AG08396 (cell line): ENCODE measurements around the gene TIMP1.
"Not testable (repeated sequence)": the region's sequence is repeated elsewhere in the genome, so short reads cannot be mapped to it uniquely, and the experiment has no call there.

Experiments used
- DNase-seq: peaks from one replicate; pipeline ENCODE4 v3.0.0; 2012; ENCODE audit warnings: low spot score, mixed read lengths

The TIMP1 gene

DNA sequence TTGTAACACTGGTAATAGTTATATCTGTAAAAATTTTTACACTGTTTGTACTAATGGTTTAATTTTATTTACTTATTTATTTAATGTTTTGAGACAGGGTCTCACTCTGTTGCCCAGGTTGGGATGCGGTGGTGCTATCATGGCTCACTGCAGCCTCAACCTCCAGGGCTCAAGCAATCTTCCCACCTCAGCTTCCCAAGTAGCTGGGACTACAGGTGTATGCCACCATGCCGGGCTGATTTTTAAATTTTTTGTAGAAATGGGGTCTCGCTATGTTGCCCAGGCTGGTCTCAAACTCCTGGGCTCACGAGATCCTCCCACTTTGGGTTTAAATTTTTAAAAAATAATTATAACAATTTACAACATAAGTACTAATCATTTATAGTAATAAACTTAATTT, 20.9 kb downstream of the TIMP1 start:
- DNase-seq, result not testable (repeated sequence)

DNA sequence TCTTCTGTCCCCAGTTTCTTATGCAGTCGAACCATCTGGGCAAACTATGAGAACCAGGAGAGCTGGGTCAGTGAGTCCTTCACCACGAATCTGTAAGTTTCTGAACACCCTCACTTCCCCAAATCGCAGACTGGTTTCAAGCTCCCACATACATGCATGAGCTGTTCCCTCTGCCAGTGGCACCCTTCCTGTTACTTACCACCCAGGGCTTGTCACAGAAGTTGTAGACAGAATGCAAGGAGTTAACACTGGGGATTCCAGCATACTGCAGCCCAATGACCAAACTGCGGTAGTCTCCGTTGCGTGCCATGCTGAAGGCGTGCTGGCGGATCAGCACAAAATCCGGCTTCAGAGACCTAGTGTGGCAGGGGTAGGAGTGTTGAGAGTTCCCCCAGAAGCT, 22.8 kb downstream of the TIMP1 start:
- DNase-seq, result peak; percentile 1

GRCh38 chrX:47607091-47607490, 24.9 kb downstream of the TIMP1 start:
- no peak for DNase-seq

- peak; percentile 2 for DNase-seq
Measured at GRCh38 chrX:47608130-47608810, 26.0 kb downstream of the TIMP1 start.

- no peak for DNase-seq
Measured at GRCh38 chrX:47610511-47610910, 28.3 kb downstream of the TIMP1 start.

DNA sequence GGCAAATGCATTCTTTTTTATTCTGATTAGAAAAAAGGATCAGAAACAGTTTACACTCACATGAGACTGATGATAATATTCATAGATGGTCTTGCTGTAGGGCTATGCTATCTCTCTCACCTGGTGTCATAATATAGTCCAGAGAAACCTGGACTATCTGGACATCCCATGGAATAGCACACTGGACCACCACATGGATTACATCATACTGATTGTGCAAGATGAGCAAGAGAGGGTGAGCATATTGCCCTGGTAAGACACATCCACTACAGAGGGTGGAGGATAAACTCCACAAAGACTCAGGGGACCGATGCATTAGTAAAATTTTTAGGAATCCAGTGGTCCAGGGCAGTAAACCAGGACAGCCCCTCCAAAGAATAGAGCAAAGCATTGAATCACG, 29.3 kb downstream of the TIMP1 start:
- DNase-seq, result no peak

GRCh38 chrX:47611926-47612325, 29.7 kb downstream of the TIMP1 start:
- no peak for DNase-seq

DNA sequence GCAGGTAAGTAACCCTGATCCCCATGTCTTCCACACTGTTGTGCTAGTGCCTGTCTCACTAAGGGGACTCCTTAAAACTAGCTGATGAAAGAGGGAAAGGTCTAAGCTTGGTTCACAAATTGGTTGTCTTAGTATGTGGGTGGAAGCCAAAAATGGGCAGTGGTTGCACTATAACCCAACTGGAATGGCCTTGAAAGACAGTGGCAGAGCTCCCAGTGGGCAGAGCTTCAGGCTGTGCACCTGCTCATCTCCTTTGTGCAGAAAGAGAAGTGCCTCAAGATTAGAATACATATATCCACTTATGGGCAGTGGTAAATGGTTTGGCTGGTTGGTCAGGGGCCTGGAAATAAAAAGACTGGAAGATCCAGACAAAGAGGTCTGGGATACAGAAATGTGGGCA, 30.2 kb downstream of the TIMP1 start:
- DNase-seq, result no peak

DNA sequence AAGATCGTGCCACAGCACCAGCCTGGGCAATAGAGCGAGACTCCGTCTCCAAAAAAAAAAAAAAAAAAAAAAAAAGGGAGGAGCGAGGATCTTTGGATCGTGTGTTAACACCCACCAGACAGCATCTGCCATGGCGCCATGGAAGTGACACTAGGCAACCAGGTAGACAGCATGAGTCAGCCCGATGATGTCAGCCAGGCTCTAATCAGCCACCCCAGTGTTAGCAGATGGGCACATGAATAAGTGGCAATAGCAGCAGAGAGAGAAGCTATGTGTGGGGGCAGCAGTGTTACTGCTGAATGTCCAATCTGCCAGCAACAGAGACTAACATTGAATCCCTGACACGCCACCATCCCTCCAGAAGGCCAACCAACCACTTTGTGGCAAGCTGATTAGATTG, 30.8 kb downstream of the TIMP1 start:
- no peak for DNase-seq

DNA sequence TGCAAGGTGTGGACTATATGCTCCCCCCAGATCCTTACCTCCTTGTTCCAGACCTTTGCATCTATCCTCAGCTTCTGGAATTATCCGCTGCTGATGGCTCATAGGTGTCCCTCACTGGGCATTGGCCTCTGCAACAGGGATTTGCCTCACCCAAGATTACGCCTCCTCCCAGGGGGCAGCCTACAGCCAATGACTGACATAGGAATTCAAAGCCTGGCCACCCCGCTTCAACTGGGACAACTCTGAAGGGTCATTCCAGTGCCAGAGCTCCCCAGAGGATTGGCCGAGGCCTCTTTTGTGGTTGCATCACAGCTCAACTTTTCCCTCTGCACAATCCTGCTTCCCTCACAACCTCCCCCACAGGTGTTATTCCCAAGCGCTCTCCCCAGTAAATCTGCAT, 32.4 kb downstream of the TIMP1 start:
- no peak for DNase-seq

DNA sequence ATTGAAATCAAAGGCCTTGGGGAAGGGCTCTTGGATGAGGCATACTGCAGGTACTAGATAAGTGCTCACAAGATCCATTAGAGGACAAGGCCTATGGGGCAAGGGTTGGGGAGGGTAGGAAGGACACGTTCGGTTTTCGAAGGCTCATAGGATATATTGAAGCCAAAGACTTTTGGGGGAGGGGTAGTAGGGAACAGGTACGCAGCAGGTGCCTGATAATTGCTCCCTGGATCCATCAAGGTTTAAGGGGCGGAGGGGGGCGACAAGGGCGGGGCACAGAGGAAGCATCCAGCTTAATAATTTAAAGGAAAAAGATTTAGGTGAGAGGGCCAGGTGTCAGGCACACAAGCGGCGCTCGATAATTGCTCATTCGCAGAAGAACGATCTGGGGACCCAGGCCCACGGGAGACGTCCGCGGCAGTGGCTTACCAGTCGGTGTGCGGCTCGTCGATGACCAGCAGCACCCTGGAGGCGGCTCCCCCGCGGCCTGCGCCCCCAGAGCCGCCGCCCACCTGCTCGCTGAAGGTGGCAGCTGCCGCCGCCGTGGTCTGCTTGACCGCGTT, 36.8 kb downstream of the TIMP1 start:
- no peak for DNase-seq

DNA sequence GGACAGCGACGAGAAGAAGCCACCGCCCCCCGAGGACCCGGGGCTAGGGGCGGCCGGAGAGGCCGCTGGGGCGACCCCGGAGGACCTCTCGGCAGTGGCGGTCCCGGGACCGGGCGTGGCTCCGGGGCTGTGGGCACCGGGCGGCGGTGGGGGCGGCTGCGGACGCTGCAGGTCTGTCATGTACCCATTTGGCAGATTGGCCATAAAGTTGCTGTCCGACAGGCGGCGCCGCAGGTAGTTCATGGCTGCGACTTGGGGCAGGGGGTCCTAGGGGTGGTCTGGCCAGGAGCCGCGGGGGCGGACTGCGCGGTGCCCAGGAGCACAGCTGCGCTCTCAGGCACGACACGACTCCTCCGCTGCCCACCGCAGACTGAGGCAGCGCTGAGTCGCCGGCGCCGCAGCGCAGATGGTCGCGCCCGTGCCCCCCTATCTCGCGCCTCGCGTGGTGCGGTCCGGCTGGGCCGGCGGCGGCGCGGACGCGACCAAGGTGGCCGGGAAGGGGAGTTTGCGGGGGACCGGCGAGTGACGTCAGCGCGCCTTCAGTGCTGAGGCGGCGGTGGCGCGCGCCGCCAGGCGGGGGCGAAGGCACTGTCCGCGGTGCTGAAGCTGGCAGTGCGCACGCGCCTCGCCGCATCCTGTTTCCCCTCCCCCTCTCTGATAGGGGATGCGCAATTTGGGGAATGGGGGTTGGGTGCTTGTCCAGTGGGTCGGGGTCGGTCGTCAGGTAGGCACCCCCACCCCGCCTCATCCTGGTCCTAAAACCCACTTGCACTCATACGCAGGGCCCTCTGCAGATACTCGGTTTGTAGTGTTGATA, 37.5 kb downstream of the TIMP1 start, which contains the start of gene SYN1:
TSS of gene SYN1 (minus strand) at position 372 of the 817 bp plus-strand sequence. CDS start at position 243, 129 bp downstream.
- DNase-seq, result peak; percentile 95

DNA sequence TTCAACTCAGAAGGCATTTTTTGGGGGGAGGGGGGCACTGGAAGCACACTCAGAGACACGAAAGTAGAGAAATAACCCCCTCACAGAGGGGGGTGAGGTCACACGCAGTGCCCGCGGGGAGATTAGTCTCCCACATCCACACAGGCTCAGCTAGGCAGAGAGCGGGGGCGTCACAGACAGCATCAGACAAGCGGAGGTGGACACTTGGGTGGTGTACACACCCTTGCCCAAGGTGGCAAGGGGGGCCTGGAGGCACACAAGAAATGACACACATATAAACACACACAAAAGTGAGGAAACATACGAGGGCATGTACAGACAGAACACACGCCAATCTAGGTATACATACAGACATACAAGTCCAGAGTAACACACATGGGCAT, 38.1 kb downstream of the TIMP1 start:
- no peak for DNase-seq

DNA sequence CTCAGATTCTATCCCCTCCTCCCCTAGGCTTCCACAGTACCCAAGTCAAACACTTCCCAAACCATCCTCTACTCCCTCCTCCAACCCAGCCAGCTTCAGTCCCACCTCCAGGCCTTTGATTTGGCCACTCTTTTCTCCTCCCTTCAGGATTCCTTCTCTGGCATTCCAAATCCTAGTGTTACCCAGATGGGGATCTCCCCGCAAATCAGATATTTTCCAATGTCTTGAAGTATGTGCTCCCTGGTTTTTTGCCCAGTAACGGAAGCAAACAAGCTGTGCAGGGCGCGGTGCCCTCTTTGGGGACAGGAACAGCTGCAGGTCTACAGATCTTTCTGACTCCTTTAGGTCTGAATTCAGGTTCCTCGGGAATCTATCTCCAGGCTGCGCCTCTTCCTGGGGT, 39.6 kb downstream of the TIMP1 start:
- DNase-seq, result no peak

GRCh38 chrX:47623540-47624027, 41.3 kb downstream of the TIMP1 start:
- DNase-seq, result peak; percentile 89

DNA sequence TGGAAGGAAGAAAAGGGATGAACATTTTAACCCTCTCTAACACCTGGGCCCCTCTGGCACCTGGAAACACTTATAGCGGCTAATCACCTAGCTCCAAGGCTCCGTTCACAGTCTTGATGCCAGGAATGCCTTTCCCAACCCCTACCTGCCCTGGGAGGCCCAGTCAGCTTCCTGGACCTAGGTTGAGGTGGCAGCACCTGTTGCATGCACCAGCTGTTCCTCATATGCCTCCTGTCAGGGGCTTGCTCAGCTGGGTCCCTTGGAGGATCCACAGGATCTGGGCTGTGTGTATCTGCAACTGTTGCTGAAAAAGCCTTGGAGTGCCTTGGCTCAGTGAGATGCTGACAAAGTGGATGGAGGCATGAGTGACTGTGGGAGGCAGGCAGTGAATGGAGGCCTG, 43.1 kb downstream of the TIMP1 start:
- DNase-seq, result no peak

DNA sequence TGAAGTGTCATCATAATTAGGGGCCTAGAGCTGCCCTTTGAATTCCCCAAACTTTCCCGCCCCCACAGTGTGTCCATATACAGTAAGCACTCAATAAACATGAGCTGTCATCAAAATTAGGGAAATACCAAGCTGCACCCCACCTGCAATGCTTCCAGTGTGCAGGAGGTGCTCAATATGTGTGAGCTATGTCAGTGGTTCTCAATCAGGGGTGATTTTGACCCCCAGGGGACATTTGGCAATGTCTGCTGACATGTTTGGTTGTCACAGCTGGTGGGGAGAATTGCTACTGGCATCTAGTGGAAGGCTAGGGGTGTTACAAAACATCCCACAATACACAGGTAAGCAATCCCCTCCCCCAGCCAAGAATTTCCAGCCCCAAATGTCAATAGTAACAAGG, 46.7 kb downstream of the TIMP1 start:
- DNase-seq, result no peak

GRCh38 chrX:47629419-47630200, 47.4 kb downstream of the TIMP1 start, which contains the start of gene CFP:
Gene CFP, minus strand, starts transcription at chrX:47629930. Its CDS starts 86 bp downstream, at chrX:47629844.
- no peak for DNase-seq

- DNase-seq, result no peak
Measured at GRCh38 chrX:47631676-47632075, 49.4 kb downstream of the TIMP1 start.

DNA sequence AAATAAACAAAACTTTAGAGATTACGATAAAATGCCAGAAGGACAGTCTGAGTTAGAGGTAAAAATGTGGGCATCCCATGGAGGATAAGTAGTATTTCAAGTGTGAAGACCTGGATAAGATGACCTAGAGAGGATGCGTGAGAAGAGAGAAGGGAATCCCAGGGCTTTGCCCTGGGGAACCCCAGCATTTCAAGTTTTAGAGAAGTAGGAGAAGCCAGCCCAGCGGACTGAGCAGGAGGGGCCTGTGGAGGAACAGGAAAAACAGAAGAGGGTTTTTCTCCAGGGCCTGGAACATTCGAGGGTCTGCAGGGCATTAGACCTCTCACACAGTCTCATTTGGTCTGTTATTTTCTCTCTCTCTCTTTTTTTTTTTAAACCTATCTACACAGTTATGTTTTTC, 50.4 kb downstream of the TIMP1 start:
- no peak for DNase-seq

DNA sequence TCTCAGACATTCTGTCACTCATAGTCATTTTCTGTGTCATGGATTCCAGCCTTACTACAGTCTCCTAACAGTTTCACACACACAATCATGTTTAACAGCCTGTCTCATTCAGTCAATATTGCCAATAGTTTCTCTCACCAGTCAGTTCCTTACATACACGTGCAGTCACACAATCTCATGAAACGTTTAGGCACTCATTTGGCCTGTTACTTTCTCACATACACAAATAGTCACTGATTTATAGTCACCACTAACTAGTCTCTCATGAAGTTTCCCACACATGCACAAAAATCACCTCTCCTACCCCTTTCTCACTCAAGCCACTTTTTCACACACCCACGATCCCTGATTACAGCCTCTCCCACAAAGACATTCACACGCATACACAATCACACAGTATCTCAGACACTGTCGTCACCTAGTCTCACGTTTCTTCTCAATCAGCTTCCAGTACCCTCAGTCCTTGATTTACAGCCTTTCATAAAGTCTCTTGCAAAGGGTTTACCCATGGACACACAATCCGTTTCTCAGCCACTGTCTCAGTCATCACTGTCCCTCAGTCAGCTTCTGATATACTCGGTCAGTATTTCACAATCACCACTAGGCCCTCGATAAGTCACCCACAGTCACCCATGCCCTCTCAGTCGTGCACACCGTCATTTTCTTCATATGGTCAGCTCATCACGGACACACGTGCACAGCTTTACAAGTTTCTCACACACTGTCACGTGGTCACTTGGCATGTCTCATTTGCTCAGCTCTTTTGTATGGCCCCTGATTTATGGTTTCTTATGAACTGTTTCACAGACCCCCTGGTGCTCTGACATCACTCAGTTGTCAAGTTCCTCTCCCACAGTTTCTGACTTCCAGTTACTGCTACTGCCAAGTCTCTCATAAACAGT, 51.7 kb downstream of the TIMP1 start:
- DNase-seq, result no peak
